SU-DHL-6 (cell line): ENCODE results near the gene ATXN7L1.
"Not testable (repeated sequence)": the region's sequence is repeated elsewhere in the genome, so short reads cannot be mapped to it uniquely, and the experiment has no call there.

Source experiments
- H2AFZ ChIP-seq: fragments of 200-600 bp; sonication (generic); 2 replicates; pipeline ENCODE4 v1.6.1; 2014; ENCODE audit warnings: low read depth, mild to moderate bottlenecking, moderate library complexity, mixed read lengths, antibody characterized with exemption, low read length; ENCODE audit not compliant: severe bottlenecking
- H3F3A ChIP-seq: fragments of 200-600 bp; shearing (Covaris generic); 2 replicates; pipeline ENCODE4 v1.6.0; 2016; ENCODE audit warnings: antibody characterized with exemption, mild to moderate bottlenecking; ENCODE audit not compliant: insufficient read depth
- H3K27ac ChIP-seq: fragments of 200-600 bp; sonication (generic); 2 replicates; pipeline ENCODE4 v1.5.1; 2016; ENCODE audit warnings: low read depth, mild to moderate bottlenecking, low read length, moderate library complexity, mixed read lengths
- H3K27me3 ChIP-seq: fragments of 200-600 bp; sonication (generic), shearing (Covaris generic); 2 replicates; pipeline ENCODE4 v1.6.0; 2014; ENCODE audit warnings: mild to moderate bottlenecking, low read length
- H3K36me3 ChIP-seq: fragments of 200-600 bp; sonication (generic); 2 replicates; pipeline ENCODE4 v1.6.1; 2014; ENCODE audit warnings: mild to moderate bottlenecking, low read length, mixed read lengths
- H3K4me2 ChIP-seq: fragments of 300-600, 200-600 bp; shearing (Covaris generic), sonication (generic); 2 replicates; pipeline ENCODE4 v1.6.0; 2014; ENCODE audit warnings: low read length, low read depth, mild to moderate bottlenecking; ENCODE audit not compliant: poor library complexity, severe bottlenecking
- H3K4me3 ChIP-seq: fragments of 200-600 bp; sonication (generic); 2 replicates; pipeline ENCODE4 v1.5.1; 2014; ENCODE audit warnings: antibody characterized with exemption, low read length, mild to moderate bottlenecking, mixed read lengths; ENCODE audit not compliant: insufficient read depth, poor library complexity, severe bottlenecking
- H3K79me2 ChIP-seq: fragments of 200-600 bp; sonication (generic); 2 replicates; pipeline ENCODE4 v1.6.1; 2014; ENCODE audit warnings: mild to moderate bottlenecking, low read length, moderate library complexity; ENCODE audit not compliant: insufficient read depth
- H3K9ac ChIP-seq: fragments of 200-600 bp; sonication (generic); 2 replicates; pipeline ENCODE4 v1.7.0; 2014; ENCODE audit warnings: mild to moderate bottlenecking, low read length
- H3K9me2 ChIP-seq: fragments of 200-600 bp; sonication (generic); replicated peaks from 2 replicates; pipeline ENCODE4 v1.6.1; 2014; ENCODE audit warnings: low read length; ENCODE audit not compliant: insufficient read depth
- H3K9me3 ChIP-seq: fragments of 200-600 bp; sonication (generic); 2 replicates; pipeline ENCODE4 v1.6.1; 2014; ENCODE audit warnings: low read length, mixed read lengths; ENCODE audit not compliant: insufficient read depth
- H4K20me1 ChIP-seq: fragments of 200-600 bp; sonication (generic); 2 replicates; pipeline ENCODE4 v1.6.1; 2014; ENCODE audit warnings: low read depth, mild to moderate bottlenecking, antibody characterized with exemption, low read length, moderate library complexity, mixed read lengths
- CTCF ChIP-seq: fragments of 200-600 bp; sonication (generic); IDR thresholded peaks from one replicate; pipeline ENCODE4 v1.5.1; 2017; ENCODE audit warnings: antibody characterized with exemption, mild to moderate bottlenecking, low read length, moderate library complexity; ENCODE audit not compliant: insufficient read depth, poor library complexity, severe bottlenecking
- EZH2phosphoT487 ChIP-seq: fragments of 200-600 bp; sonication (generic), shearing (Covaris generic); conservative IDR thresholded peaks from 2 replicates; pipeline ENCODE4 v1.6.1; 2018; ENCODE audit warnings: mild to moderate bottlenecking, antibody characterized with exemption, low read length, moderate library complexity, mixed read lengths

Gene ATXN7L1

DNA sequence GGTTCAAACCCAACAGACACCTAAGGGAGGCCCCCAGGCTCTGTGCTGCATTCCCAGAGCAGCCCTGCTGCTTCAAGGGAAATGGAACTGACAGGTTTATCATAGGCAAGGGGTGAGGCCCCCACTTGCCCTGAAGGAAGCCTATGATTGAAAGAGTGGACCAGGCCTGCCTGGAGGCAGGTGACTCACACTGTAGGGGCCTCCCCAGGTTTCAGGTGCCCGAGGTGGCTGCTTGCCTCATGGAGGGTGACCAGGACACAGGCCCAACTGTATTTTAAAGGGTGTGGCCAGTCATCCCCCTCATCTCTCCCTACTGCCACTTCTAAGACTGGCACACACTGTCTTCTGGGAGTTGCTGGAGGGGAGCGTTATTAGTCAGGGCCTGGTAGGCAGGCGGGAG, 85.4 kb downstream of the ATXN7L1 start:
- no peak overlapping the region for H3K4me2 ChIP-seq
- H3K9me2 ChIP-seq: no peaks in the 10 kb centered on the region
- H3K36me3 ChIP-seq: no peaks in the 10 kb centered on the region
- no peaks in the 10 kb centered on the region for H3F3A ChIP-seq
- no peaks in the 10 kb centered on the region for H3K27me3 ChIP-seq
- no peak overlapping the region for H3K4me3 ChIP-seq
- no peaks in the 10 kb centered on the region for H3K79me2 ChIP-seq
- H3K9ac ChIP-seq: no peak overlapping the region
- H4K20me1 ChIP-seq: no peaks in the 10 kb centered on the region
- no peak overlapping the region for H3K27ac ChIP-seq
- H2AFZ ChIP-seq: no peak overlapping the region
- no peaks in the 10 kb centered on the region for H3K9me3 ChIP-seq
- no peak for TF ChIP-seq EZH2phosphoT487
- TF ChIP-seq CTCF: no peak

- H2AFZ ChIP-seq, H3K27ac ChIP-seq, H3K79me2 ChIP-seq, H4K20me1 ChIP-seq, H3K36me3 ChIP-seq, H3F3A ChIP-seq, H3K9me3 ChIP-seq, H3K4me2 ChIP-seq, H3K9me2 ChIP-seq, H3K4me3 ChIP-seq, H3K9ac ChIP-seq, H3K27me3 ChIP-seq: not testable (repeated sequence)
Observed at GRCh38 chr7:105790452-105790851, 85.9 kb downstream of the ATXN7L1 start.

GRCh38 chr7:105788816-105789349, 87.5 kb downstream of the ATXN7L1 start:
- H4K20me1 ChIP-seq: no peaks in the 10 kb centered on the region
- H3K9ac ChIP-seq: no peak overlapping the region
- H3K4me3 ChIP-seq: no peak overlapping the region
- H3K4me2 ChIP-seq: no peak overlapping the region
- no peaks in the 10 kb centered on the region for H3K9me2 ChIP-seq
- H3K27ac ChIP-seq: no peak overlapping the region
- H3K27me3 ChIP-seq: no peaks in the 10 kb centered on the region
- no peaks in the 10 kb centered on the region for H3K9me3 ChIP-seq
- TF ChIP-seq EZH2phosphoT487: no peak
- no peak for TF ChIP-seq CTCF
- H2AFZ ChIP-seq: no peak overlapping the region
- no peaks in the 10 kb centered on the region for H3F3A ChIP-seq
- no peaks in the 10 kb centered on the region for H3K36me3 ChIP-seq
- no peaks in the 10 kb centered on the region for H3K79me2 ChIP-seq

DNA sequence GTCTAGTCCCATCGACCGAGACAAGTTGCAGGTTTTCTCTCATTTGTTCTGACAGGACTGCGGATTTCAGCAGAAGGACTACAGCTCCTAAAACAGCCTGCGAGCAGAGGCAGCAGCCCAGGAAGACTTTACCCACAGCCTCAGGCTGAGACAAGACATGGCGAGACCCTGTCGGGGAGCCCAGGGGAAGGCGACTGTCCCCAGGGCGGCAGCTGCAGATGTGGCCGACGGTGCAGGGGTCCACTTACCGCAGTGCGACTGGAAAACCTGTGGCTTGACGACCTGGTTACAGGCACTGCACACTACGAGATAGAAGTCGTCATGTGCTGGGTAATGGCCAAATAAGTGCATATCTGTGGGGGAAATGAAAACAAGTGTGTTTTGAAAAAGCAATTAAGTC, 88.0 kb downstream of the ATXN7L1 start:
- Histone ChIP-seq H3K79me2 (no peaks in the 10 kb centered on the region), H3K9me2 (no peaks in the 10 kb centered on the region), H4K20me1 (no peaks in the 10 kb centered on the region), H3K9me3 (no peaks in the 10 kb centered on the region), H2AFZ (no peak overlapping the region), H3K9ac (no peak overlapping the region), H3K4me3 (no peak overlapping the region), H3K4me2 (no peak overlapping the region), H3K27me3 (no peaks in the 10 kb centered on the region), H3K36me3 (no peaks in the 10 kb centered on the region), H3F3A (no peaks in the 10 kb centered on the region), H3K27ac (no peak overlapping the region)
- TF ChIP-seq EZH2phosphoT487 (no peak), CTCF (no peak)
